ENCODE data around the gene ACSL1.

Gene ACSL1

GRCh38 chr4:184712322-184712721, 113.4 kb downstream of the ACSL1 start:
- H3K4me3 ChIP-seq = no peak overlapping the region
- no peak for DNase-seq (ENCODE audit: low spot score)
- no peak overlapping the region for H3K27ac ChIP-seq
- TF ChIP-seq CTCF (IDR thresholded peaks at IDR 0.05) = no peak

- Histone ChIP-seq H3K27ac (no peak overlapping the region), H3K4me3 (no peak overlapping the region)
- DNase-seq (ENCODE audit: low spot score) = no peak
- TF ChIP-seq CTCF (IDR thresholded peaks at IDR 0.05) = no peak
Measured at GRCh38 chr4:184706453-184706852, 119.3 kb downstream of the ACSL1 start.

GRCh38 chr4:184705692-184706091, 120.1 kb downstream of the ACSL1 start:
- no peak overlapping the region for H3K4me3 ChIP-seq
- no peak for DNase-seq (ENCODE audit: low spot score)
- no peak overlapping the region for H3K27ac ChIP-seq
- TF ChIP-seq CTCF (IDR thresholded peaks at IDR 0.05) = no peak
